ENCODE measurements around the gene PALLD.

Gene PALLD

DNA sequence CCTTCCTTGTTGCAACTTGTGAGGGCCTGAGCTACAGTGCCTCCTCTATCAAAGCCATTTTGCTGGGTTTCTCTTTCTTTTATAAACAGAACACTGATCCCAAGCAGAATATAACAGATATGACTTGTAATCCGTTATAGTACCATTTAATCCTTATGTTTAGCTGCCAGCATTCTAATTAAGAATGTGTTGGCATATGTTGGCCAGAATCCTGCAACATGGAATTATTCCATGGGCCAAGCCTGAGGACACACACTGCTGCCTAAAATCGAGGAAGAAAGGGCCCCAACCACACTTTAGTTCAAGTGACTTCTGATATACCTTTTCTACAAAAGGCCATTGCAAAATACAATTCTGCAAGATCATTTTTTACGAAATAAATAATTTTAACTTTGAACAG lies 28.0 kb downstream of the PALLD start:
- no peak for DNase-seq (ENCODE audit: low read depth, low spot score)

- DNase-seq (ENCODE audit: low read depth, low spot score) = no peak
Observed at GRCh38 chr4:168527560-168527959, 30.7 kb downstream of the PALLD start.

- no peak for DNase-seq (ENCODE audit: low read depth, low spot score)
Observed at GRCh38 chr4:168528131-168528949, 31.5 kb downstream of the PALLD start.

DNA sequence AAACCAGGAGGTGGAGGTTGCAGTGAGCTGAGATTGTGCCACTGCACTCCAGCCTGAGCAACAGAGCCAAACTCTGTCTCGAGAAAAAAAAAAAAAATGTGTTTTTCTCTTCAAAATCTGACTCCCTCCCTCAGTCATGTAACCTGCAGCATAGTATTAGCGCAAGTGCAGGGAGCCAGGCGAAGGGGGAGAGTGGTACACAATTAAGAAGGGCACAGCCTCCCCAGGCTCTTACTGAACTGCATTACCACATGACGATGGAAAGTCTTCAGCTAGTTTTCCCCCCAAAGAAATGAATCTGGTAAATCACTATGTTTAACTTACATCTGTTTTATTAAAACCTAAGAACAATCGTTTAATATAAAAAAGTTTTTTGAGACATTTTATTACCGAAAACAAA lies 32.4 kb downstream of the PALLD start:
- DNase-seq (ENCODE audit: low read depth, low spot score) = no peak

DNA sequence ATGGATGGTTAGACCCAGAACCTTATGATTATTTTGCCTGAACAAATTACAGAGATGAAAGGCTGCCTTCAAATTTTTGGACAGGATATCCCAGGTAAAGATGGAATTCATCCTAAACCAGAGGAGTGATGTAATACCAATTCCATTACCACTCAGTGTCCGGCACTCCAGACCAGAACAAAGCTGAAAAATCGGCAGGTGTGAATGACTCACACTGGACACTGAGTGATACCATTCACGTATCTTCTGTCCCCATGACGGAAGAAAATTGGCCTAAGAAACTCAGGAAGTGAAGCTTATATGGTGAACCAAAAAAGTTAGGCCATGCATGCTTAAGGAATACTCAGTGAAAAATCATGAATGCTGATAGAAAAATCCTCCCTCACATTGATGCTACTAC lies 34.5 kb downstream of the PALLD start:
- DNase-seq (ENCODE audit: low read depth, low spot score) = no peak

GRCh38 chr4:168534535-168534934 lies 37.7 kb downstream of the PALLD start:
- no peak for DNase-seq (ENCODE audit: low read depth, low spot score)

GRCh38 chr4:168535689-168536088 lies 38.8 kb downstream of the PALLD start:
- no peak for DNase-seq (ENCODE audit: low read depth, low spot score)

GRCh38 chr4:168536448-168536847 lies 39.6 kb downstream of the PALLD start:
- no peak for DNase-seq (ENCODE audit: low read depth, low spot score)

DNA sequence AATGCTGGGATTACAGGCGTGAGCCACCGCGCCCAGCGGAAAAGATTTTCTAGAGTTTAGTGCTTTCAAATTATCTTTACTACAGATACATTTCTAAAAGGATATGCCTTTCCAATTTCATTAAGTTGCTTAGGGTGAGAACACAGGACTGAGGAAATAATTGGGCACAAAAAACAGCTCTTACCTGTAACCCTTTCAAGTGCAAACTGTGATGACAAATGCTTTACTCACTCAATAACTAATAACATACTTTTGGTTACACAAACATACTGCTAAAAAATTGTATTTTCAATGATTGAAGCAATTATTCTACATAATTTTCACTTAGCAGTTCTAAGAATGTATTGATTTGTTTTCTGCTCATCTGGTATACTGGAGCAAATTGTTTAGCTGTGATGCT lies 40.2 kb downstream of the PALLD start:
- no peak for DNase-seq (ENCODE audit: low read depth, low spot score)

GRCh38 chr4:168537571-168537970 lies 40.7 kb downstream of the PALLD start:
- no peak for DNase-seq (ENCODE audit: low read depth, low spot score)

- DNase-seq (ENCODE audit: low read depth, low spot score) = no peak
Observed at GRCh38 chr4:168538632-168539031, 41.8 kb downstream of the PALLD start.

DNA sequence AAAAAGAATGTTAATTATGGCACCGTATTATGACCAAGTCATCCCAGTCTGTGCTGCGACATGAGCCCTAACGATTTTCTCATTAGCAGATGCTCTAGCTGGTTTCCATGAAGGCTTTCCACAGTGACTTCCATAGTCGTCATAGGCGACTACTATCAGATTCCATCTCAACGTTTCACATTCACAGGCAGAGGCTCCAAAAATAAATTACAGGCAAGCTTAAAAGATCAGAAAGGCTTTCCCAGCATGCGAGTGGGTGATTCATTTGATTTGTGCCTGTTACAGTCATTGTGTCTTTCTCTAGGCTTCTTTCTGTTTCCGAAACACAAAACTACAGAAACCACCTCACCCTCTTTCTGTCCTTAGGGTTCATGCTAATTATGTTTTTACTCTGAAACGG lies 43.2 kb downstream of the PALLD start:
- DNase-seq (ENCODE audit: low read depth, low spot score) = peak; percentile 26

DNA sequence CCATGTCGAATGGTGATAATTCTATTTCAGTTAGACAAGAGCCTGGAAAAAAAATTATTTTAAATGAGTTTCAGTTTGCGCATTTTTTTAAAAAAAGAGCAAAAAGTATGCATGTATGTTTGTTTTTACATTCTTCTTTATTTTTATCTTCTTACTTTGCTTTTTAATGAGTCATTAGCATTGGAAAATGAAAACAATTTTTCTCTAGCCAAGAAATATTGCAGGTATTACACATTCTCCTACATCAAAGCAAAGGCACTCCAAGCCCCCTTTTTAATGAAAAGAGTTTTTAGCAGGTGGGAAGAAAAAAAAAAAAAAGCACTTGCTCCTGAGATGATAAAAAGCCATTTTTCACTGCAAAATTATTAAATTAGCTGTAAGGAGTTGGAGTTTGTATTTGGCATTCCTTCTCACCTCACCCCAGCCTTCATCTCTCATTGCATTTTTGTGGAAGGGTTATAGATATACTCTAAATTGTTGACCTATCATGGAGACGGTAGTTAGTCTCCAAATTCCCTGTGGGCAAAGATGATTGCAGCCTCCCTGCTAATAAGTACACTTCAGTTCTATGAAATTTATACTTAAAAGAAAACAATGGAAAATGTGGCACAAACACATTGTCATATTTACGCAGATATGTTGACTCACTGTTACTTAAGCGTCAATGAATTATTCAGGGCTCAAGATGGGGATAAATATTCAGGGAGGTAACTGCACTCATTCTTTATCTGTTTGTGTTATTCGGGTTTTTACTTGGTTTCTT lies 43.8 kb downstream of the PALLD start:
- DNase-seq (ENCODE audit: low read depth, low spot score) = no peak

DNA sequence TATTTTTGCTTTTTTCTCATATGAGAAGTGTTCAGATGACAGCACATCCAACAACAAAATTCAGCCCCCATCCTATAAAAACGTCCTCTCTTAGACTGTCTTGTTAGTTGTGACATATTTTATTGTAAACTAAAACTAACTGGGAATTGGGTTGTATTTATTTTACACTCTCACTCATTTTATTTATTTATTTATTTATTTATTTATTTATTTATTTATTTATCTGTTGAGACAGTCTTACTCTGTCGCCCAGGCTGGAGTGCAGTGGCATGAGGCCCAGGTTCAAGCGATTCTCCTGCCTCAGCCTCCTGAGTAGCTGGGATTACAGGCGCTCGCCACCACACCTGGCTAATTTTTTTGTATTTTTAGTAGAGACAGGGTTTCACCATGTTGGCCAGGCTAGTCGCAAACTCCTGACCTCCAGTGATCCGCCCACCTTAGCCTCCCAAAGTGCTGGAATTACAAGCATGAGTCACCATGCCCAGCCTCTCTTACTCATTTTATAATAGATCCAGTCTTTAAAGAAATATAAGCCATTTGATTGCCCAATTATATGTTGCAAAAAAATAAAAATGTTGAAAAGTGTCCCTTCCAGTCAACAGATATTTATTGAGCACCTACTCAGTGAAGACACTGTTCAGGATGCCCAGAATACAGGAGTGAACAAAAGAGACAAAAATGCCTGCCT lies 44.6 kb downstream of the PALLD start:
- no peak for DNase-seq (ENCODE audit: low read depth, low spot score)

DNA sequence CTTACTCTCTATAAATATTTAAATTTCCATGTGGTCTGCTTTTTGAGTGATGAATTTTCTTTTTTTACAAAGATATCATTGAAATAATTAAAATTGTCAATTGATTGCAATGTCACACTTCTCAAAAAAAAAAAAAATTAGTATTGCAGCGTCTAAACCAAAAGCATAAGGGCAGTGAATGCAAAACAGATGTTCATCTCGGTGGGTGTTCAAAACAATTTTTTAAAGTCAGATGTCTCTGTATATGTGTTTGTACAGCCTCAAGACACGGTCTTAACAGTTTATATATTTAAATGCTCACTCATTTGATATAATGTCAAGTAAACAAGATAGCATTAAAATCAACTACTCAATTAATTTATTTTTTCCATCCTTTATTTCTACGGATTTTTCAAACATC lies 52.3 kb downstream of the PALLD start:
- DNase-seq (ENCODE audit: low read depth, low spot score) = no peak

DNA sequence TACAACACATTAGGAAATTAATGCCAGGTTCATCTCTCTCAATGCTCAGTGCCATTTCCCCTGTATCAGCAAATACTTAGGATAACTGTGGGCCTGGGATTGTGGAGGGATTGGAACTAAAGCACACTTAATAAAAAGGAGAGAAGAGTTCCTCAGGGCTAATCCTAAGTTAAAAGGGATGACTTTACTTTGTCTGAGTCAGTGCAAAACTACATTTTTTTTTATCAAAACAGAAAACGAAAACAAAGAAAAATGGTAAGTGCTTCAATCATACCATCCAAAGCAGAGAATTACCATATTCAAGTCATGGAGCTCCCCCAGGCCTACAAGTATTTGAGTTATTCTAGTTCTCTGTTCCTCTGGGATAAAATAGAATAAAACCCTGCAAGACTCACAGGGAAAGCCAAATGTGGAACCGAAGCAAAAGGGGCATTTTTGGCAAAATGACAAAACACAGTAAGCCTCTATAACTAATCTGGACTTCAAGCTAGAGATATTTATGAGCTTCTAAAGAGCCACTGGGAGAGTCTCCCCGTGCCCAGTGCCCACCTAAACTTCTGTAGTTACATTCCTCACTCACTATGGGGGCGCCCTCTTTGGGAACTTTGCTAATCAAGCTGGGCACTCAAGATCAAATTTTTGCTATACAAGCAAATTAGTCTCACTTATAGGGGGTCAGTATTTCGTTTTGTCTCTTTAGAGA lies 53.4 kb downstream of the PALLD start:
- DNase-seq (ENCODE audit: low read depth, low spot score) = no peak

DNA sequence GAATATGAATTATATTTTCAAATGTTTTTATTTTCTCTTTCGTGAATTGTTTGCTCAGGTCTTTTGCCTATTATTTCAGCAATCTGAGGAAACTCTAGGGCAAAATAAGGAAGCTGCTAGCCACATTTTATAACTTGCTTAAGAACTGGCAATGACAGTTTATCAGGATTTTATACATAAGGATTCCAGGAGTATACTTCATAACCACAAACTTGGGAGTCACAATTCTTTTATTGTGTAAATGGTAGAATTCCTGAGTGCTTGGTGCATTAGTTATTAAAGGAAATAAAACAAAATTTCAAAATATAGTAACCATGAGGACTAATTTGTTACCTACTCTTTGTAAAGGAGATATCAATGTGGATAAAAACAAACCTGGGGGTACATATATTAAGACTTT lies 54.4 kb downstream of the PALLD start:
- no peak for DNase-seq (ENCODE audit: low read depth, low spot score)

- DNase-seq (ENCODE audit: low read depth, low spot score) = no peak
Observed at GRCh38 chr4:168551945-168552695, 55.3 kb downstream of the PALLD start.

DNA sequence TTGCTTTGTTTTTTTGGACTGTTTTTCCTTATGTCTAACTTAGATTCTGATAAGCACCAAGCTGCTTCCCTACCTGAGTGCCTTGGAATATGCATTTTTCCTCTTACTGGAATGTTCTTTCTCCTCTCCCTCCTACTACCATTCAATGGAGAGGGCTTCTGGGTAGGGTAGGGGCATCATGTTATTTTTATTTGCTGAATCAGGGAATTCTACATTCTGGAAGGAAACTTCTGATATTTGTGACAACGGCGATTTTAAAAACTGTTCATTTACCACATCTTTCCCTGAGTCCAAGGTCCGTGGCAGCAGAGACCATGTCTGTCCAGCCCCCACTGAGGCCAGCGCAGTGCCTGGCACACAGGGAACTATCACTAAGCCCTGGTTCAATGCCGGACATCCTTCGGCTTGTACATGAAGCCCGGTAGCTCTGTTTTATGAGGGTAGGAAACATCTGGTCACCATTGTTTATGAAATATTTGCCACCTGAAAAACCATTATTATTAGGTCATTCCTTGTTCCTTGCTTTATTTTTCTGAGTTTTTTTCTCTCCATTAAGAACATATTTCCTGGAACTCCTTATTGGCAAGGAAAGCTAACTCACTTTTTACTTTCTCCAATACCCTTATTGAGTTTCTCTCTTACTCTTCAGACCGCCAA lies 57.0 kb downstream of the PALLD start:
- no peak for DNase-seq (ENCODE audit: low read depth, low spot score)

DNA sequence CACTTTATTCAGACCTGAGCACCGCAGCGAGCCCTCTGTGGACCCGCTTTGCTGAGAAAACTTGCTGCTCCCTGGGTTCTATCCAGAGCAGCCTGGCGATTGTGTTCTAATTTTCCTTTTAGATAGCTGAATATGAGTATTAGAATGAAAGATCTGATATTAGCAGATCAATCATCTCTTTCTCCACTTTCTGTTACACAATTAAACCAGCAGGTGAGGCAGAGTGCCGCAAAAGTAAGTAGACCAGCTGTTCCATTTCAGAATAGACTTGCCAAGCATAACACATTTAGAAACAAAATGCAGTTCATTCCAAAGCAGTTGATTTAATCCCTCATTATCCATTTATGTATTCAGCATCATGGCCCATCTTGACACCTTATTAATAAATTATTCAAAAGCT lies 58.6 kb downstream of the PALLD start:
- DNase-seq (ENCODE audit: low read depth, low spot score) = no peak

DNA sequence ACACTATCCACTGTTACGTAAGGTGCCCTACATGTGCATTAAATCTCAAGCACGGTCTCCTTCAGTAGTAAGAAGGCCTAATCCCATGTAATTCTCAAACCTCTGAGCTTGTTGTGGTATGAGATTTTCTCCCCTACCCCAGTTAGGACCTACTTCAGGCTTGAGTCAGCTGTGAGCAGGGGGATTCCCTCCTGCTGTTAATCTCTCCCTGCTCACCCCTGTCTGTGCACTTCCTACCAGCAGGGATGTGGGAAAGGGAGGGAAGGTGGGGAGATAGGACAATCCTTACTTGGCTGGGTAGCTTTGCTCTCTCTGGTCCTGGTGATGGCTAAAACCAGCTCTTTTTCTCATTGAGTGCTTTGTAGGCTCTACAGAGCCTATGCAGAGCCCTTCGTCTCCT lies 60.8 kb downstream of the PALLD start:
- no peak for DNase-seq (ENCODE audit: low read depth, low spot score)
